OCI-LY3 (cell line): ENCODE results near the gene FAM118B.
A peak's percentile ranks its signal among the peaks of the same experiment; 100 is the strongest.

Source experiments
- H2AFZ ChIP-seq: fragments of 200-600, 300-600 bp; shearing (Covaris generic); 2 replicates; pipeline ENCODE4 v1.6.0; 2014; ENCODE audit warnings: antibody characterized with exemption, low read depth, low read length
- H3K27ac ChIP-seq: fragments of 200-600, 300-600 bp; sonication (generic); 2 replicates; pipeline ENCODE4 v1.5.1; 2014; ENCODE audit warnings: mild to moderate bottlenecking, low read length, moderate library complexity, mixed read lengths
- H3K27me3 ChIP-seq: fragments of 200-600, 300-600 bp; sonication (generic); 2 replicates; pipeline ENCODE4 v1.6.1; 2014; ENCODE audit warnings: low read depth, low read length, mixed read lengths
- H3K36me3 ChIP-seq: fragments of 200-600, 300-600 bp; sonication (generic); replicated peaks from 2 replicates; pipeline ENCODE3; 2014; ENCODE audit warnings: low read depth, low read length, mixed read lengths
- H3K4me1 ChIP-seq: fragments of 300-600, 200-600 bp; sonication (generic); 2 replicates; pipeline ENCODE4 v1.6.1; 2014; ENCODE audit warnings: low read length, mixed read lengths
- H3K4me2 ChIP-seq: fragments of 200-600, 300-600 bp; sonication (generic); 2 replicates; pipeline ENCODE4 v1.6.1; 2014; ENCODE audit warnings: low read length, mixed read lengths
- H3K4me3 ChIP-seq: fragments of 300-600, 200-600 bp; sonication (generic); 2 replicates; pipeline ENCODE4 v1.5.1; 2014; ENCODE audit warnings: antibody characterized with exemption, mild to moderate bottlenecking, low read length, moderate library complexity
- H3K79me2 ChIP-seq: fragments of 300-600, 200-600 bp; shearing (Covaris generic); 2 replicates; pipeline ENCODE4 v1.6.1; 2014; ENCODE audit warnings: mild to moderate bottlenecking, low read length, mixed read lengths
- H3K9ac ChIP-seq: fragments of 300-600, 200-600 bp; shearing (Covaris generic); 2 replicates; pipeline ENCODE4 v1.6.0; 2014; ENCODE audit warnings: mild to moderate bottlenecking, low read length, moderate library complexity
- H3K9me3 ChIP-seq: fragments of 200-600, 300-600 bp; shearing (Covaris generic); 2 replicates; pipeline ENCODE4 v1.6.1; 2014; ENCODE audit warnings: low read length, mixed read lengths; ENCODE audit not compliant: insufficient read depth
- H4K20me1 ChIP-seq: fragments of 200-600, 300-600 bp; sonication (generic); 2 replicates; pipeline ENCODE4 v1.6.1; 2016; ENCODE audit warnings: low read length, mixed read lengths; ENCODE audit not compliant: insufficient read depth
- EZH2phosphoT487 ChIP-seq: fragments of 200-600 bp; shearing (Covaris generic); IDR thresholded peaks from 2 replicates; pipeline ENCODE4 v1.6.1; 2018; ENCODE audit warnings: antibody characterized with exemption, mixed run types, low read depth
- TF ChIP-seq, protein P1 (sequence below): fragments of 200-600, 300-600 bp; sonication (generic); IDR thresholded peaks from 2 replicates; pipeline ENCODE4 v1.5.1; 2014; ENCODE audit warnings: antibody characterized with exemption, low read length, low read depth

Gene FAM118B

DNA sequence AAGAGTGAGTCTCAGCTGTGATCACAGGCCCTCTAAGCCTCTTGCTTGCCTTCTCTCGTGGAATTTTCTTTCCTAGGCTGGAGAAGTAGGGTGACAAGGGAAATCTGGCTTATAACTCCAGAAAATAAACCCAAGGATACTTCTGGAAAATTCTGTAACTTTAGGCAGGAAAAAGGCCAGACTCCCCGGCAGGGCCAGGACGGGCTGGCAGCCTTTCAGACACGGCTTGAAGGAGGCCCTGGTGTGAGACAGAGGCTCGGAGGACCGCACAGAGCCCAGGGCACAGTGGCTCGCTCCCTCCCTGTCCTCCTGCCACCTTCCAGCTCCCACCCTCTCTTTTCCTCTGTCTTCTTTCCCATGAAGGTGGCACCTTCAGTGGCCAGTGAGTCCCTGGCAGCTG is 19.2 kb upstream of the FAM118B start:
- Histone ChIP-seq H3K9ac (no peak overlapping the region), H3K4me3 (no peak overlapping the region), H3K9me3 (no peaks in the 10 kb centered on the region), H3K79me2 (no peaks in the 10 kb centered on the region), H3K36me3 (peaks cover 51% of the 10 kb centered on the region), H3K4me1 (peaks cover 38% of the 10 kb centered on the region), H4K20me1 (no peaks in the 10 kb centered on the region), H3K4me2 (no peak overlapping the region), H2AFZ (no peak overlapping the region), H3K27me3 (no peaks in the 10 kb centered on the region), H3K27ac (no peak overlapping the region)
- TF ChIP-seq, protein P1, sequence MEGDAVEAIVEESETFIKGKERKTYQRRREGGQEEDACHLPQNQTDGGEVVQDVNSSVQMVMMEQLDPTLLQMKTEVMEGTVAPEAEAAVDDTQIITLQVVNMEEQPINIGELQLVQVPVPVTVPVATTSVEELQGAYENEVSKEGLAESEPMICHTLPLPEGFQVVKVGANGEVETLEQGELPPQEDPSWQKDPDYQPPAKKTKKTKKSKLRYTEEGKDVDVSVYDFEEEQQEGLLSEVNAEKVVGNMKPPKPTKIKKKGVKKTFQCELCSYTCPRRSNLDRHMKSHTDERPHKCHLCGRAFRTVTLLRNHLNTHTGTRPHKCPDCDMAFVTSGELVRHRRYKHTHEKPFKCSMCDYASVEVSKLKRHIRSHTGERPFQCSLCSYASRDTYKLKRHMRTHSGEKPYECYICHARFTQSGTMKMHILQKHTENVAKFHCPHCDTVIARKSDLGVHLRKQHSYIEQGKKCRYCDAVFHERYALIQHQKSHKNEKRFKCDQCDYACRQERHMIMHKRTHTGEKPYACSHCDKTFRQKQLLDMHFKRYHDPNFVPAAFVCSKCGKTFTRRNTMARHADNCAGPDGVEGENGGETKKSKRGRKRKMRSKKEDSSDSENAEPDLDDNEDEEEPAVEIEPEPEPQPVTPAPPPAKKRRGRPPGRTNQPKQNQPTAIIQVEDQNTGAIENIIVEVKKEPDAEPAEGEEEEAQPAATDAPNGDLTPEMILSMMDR = no peak
- no peak for TF ChIP-seq EZH2phosphoT487

DNA sequence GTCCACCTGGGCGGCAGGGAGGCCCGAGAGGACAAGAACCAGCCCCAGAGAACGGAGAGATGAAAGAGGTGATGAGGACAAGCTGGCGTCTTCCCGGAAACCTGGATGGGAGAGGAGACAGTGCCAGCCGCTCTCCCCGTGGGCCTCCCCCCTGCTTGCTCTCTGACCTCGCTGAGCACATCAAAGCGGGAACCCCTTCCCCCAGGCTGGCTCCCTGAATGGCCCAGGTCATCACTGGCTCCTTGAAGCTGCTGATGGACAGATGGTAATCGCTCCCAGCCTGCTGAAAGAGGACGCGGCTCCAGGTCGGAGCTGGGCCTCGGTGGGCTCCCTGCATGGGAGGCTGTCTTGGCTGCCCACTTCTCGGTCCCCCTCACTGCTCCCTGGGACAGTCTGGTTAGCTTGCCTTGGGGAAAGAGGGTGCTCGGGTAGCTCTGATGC is 18.5 kb upstream of the FAM118B start:
- Histone ChIP-seq H3K4me2 (no peak overlapping the region), H3K9me3 (no peaks in the 10 kb centered on the region)

DNA sequence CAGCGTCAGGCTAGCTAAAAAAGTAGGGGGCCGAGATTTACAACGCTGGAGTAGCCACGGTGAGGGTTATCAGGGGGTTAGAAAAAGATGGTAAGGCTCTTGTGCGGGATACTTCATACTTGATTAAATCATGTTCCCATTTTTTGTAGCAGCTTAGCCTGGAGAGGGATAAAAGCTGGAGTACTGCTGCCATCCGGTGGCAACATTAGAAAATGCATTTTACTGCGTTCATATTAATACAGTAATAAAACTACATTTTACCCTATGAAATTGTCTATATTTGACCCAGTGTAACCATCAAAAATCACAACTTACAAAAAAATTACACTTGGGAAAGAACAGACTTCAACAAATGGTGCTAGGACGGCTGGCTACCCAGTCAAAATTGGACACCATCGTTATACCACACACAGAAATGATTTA is 17.4 kb upstream of the FAM118B start:
- TF ChIP-seq, protein P1 = peak; percentile 81
- TF ChIP-seq EZH2phosphoT487 = no peak
- peaks cover 65% of the 10 kb centered on the region for H3K36me3 ChIP-seq
- H3K27me3 ChIP-seq = no peaks in the 10 kb centered on the region
- H3K4me2 ChIP-seq = no peak overlapping the region
- H3K79me2 ChIP-seq = no peaks in the 10 kb centered on the region
- no peak overlapping the region for H2AFZ ChIP-seq
- H3K9me3 ChIP-seq = no peaks in the 10 kb centered on the region
- peaks cover 21% of the 10 kb centered on the region for H3K4me1 ChIP-seq
- H3K27ac ChIP-seq = no peak overlapping the region
- no peaks in the 10 kb centered on the region for H4K20me1 ChIP-seq
- no peak overlapping the region for H3K4me3 ChIP-seq
- no peak overlapping the region for H3K9ac ChIP-seq

More for the DNA sequence above, 18.5 kb upstream of the FAM118B start:
- Histone ChIP-seq H3K36me3 (peaks cover 58% of the 10 kb centered on the region), H3K79me2 (no peaks in the 10 kb centered on the region), H3K4me3 (no peak overlapping the region), H3K4me1 (peaks cover 31% of the 10 kb centered on the region), H3K9ac (no peak overlapping the region), H4K20me1 (no peaks in the 10 kb centered on the region), H3K27me3 (no peaks in the 10 kb centered on the region), H2AFZ (no peak overlapping the region), H3K27ac (no peak overlapping the region)
- TF ChIP-seq EZH2phosphoT487 = no peak
- TF ChIP-seq, protein P1 = no peak

DNA sequence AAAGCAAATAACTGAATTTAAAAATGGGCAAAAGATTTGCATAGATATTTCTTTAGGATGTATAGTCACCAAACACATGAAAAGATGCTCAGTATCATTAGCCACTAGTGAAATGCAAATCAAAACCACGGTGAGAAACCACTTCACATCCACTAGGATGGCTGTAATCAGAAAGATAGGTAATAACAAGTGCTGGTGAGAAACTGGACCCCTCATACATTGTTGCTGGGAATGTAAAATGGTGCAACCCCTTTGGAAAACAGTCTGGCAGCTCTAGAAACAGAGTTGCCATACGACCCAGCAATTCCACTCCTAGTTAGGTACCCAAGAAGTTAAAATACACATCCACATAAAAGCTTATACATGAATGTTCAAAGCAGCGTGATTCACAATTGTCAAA is 16.5 kb upstream of the FAM118B start:
- Histone ChIP-seq H3K36me3 (peaks cover 72% of the 10 kb centered on the region), H4K20me1 (no peaks in the 10 kb centered on the region), H3K79me2 (no peaks in the 10 kb centered on the region), H3K27ac (no peak overlapping the region), H3K27me3 (no peaks in the 10 kb centered on the region), H3K4me2 (no peak overlapping the region), H3K9me3 (no peaks in the 10 kb centered on the region), H3K4me3 (no peak overlapping the region), H3K9ac (no peak overlapping the region), H3K4me1 (peaks cover 11% of the 10 kb centered on the region), H2AFZ (no peak overlapping the region)
- TF ChIP-seq, protein P1 = no peak
- no peak for TF ChIP-seq EZH2phosphoT487
